ENCODE data around the gene LSG1.

LSG1 gene

GRCh38 chr3:194671900-194672808 is at the start of gene LSG1:
Gene LSG1 (minus strand): TSS chr3:194672191. CDS start chr3:194672162, 29 bp downstream.
- DNase-seq (ENCODE audit: low read depth), result peak; percentile 79

DNA sequence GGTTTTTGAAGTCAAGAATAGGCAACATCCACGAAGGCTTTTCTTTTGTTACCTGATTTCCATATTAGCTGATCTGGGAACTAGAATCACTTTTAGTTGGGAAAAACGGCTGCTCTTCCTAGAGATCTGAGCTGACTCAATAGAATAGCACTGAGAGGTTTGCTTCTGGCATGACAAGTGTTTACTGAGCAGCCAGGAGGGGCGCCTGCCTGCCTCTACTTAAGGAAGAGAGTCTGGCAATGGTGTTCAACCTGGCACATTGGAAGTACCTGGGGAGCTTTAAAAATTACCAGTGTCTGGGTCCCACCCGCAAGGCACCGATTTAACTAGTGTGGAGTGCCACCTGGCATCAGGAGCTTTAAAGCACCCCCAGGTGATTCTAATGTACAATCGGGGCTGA is 48.1 kb upstream of the LSG1 start:
- DNase-seq (ENCODE audit: low read depth), result no peak

GRCh38 chr3:194718079-194718478 is 46.1 kb upstream of the LSG1 start:
- DNase-seq (ENCODE audit: low read depth), result no peak

DNA sequence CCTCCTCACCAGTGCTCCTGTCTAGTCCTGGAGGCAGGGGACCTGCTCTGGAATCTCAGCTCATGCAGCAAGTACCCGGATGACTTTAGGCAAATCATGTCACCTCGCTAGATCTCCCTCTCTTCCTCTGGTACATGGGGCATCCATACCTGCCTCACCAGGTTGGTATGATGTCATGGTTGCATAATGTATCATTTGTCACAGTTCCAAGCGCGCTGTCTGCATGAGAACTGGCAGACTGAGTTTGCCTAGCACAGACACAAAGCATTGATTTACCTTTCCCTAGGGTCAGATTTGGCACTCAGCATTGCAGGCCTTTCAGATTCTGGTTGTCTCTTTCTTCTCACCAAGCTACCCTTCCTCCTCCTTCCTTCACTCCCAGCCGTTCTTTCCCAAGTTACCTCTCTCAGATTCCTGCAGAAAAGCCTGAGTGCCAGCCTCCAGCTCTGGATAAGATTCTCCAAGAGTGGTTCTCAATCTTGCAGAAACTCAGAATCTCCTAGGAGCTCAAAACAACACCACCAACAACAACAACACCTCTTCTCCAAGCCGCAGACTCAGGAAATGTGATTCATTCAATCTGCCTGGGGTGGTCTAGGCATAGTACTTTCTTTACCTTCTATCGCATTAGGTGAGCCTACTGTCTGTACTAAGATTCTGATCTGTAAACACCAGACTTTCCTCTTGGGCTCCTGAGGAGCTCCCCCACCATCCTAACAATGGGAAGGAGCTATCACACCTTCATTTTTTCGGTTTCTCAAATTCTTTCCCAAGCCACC is 43.2 kb upstream of the LSG1 start:
- DNase-seq (ENCODE audit: low read depth), result no peak

DNA sequence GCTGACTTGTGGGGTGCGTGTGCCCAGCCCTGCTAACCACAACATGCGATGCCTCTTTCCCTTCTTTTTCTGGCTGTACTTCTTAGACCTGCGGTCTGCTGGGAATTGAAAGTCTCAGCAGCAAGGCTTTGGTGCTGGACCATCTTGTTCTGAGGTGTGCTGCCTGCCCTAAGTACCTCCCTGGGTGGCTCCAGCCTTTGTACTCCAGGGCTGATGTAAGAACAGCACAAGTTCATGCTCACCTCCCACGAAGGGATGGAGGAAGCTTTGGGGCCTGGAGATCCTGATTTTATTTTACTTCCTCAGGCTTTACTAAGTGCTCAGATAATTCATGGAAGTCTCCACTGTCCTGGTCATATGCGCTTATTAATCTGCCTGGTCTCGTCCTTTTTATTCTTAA is 42.6 kb upstream of the LSG1 start:
- no peak for DNase-seq (ENCODE audit: low read depth)

GRCh38 chr3:194714137-194714455 is 42.1 kb upstream of the LSG1 start:
- DNase-seq (ENCODE audit: low read depth), result no peak

GRCh38 chr3:194713299-194714136 is 41.5 kb upstream of the LSG1 start:
- DNase-seq (ENCODE audit: low read depth), result no peak

DNA sequence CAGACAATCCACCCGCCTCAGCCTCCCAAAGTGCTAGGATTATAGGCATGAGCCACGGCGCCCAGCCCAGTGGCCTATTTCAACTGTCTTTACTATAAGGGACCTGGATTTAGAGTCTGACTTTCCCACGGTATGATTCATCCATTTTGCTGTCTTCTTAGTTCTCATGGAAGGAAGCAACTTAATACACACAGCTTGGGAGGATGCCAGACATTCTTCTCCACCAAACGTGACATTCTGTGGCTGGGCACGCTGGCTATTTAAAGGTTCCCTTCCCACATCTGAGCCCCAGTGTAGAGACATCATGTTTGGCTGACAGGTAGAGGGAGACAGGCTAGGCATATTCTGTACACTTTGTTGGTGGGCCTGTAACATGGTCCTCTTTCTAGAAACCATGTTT is 39.9 kb upstream of the LSG1 start:
- no peak for DNase-seq (ENCODE audit: low read depth)

GRCh38 chr3:194711286-194711685 is 39.3 kb upstream of the LSG1 start:
- no peak for DNase-seq (ENCODE audit: low read depth)

DNA sequence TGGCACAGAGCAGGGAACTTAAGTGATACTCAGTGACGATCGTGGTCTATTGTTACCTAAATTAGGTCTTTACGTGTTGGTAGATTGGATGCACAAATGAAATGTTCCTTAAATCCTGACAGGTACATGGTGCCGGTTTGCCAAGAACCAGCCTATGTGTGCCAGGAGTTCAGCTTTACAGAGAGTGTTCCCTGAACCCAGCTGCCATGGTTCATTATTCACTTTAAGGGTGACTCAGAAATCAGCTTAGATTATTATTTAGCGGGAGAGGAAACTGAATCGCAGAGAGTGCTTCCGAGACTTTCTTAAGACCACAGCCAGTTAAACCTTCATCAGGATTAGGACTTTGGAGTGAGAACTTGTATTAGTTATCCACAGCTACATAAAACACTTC is 35.2 kb upstream of the LSG1 start:
- no peak for DNase-seq (ENCODE audit: low read depth)

GRCh38 chr3:194705761-194706160 is 33.8 kb upstream of the LSG1 start:
- DNase-seq (ENCODE audit: low read depth), result no peak

GRCh38 chr3:194705227-194705626 is 33.2 kb upstream of the LSG1 start:
- no peak for DNase-seq (ENCODE audit: low read depth)

GRCh38 chr3:194702545-194702944 is 30.6 kb upstream of the LSG1 start:
- DNase-seq (ENCODE audit: low read depth), result no peak

- no peak for DNase-seq (ENCODE audit: low read depth)
Measured at GRCh38 chr3:194696702-194697101, 24.7 kb upstream of the LSG1 start.

- no peak for DNase-seq (ENCODE audit: low read depth)
Measured at GRCh38 chr3:194691481-194692283, 19.7 kb upstream of the LSG1 start.

DNA sequence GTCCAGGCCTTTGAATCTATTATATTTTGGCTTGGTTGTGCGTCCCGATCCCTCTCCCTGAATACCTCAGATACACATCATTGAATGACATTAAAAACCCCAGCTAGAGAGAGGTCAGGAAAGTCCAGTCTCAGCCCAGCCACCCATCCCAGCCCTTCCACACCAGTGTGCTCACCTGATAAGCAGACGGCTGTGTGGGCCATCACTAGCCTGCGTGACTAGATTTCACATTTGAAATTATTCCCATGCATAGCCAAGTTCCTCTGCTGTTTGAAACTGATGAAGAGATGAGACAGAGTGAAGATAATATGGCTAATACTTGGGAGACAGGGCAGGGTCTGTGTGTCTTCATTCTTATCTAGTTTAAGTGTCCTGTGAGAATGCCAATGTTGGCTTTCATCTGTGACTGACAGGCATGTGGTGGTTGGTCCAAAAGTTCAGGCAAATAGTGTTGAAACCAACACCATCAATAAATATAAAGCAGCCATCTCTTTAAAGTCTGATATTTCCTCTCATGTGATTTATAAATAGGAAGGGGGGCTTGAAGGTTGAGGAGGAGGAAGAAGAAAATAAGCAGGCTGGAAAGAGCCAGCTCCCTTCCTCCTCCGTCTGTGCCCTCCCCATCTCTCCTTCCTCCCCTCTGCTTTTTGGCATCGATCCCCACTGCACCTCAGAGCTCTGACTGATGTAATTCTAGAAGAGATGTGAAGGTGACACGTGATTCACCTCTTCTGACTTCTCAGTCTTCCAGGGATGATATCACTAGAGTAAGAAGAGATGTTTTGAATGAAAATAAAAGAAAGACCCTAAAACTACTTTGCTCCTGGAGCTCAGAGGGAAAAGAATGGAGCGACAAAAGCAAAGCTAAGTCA is 18.7 kb upstream of the LSG1 start:
- DNase-seq (ENCODE audit: low read depth), result no peak

DNA sequence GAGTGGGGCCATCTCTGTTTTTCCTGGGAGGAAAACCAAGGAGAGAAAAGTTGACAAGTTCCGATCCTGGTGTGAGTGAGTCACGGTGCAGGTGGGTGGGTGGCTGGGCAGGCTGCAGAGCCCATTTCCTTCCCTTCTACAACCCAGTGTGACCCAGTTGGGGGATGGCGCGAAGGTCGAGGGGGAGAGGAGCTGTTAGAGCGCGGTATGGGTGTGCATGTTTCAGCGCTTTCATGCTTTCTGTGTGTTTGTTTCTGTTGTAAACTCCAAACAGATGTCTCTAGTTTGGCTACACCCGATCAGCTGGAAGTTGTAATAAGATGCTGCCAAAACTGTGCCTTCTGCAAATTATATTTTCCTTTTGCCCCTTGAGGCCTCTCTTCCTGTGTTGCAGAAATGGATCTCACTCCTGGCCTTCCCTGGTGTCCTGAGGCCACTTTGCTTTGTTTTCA is 17.5 kb upstream of the LSG1 start:
- DNase-seq (ENCODE audit: low read depth), result no peak

- DNase-seq (ENCODE audit: low read depth), result no peak
Measured at GRCh38 chr3:194688946-194689345, 17.0 kb upstream of the LSG1 start.

DNA sequence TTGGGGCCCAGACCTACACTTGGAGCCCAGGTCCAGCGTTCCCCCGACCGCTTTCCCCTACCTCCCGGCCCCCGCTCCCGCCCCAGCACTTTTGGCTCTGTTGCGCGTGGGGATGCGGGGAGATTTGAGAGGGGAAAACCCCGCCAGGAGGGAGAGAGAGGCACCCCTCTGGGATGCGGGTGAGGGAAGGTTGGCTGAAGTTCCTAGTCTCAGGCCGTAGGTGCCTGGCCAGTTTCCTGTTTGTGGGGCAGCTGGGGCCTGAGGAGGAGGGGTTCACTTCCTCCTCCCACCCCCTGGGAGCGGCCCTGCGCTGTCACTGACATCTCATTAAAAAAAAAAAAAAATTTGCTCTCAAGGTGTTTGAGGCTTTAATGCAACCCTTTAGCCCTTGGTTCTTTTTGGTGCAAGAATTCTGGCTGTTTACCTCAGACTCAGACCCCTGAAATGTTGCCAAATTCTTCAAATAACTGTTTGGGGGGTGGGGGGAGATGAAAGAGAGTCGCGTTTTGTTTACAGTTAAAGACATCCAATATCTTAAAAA is 16.3 kb upstream of the LSG1 start:
- no peak for DNase-seq (ENCODE audit: low read depth)

DNA sequence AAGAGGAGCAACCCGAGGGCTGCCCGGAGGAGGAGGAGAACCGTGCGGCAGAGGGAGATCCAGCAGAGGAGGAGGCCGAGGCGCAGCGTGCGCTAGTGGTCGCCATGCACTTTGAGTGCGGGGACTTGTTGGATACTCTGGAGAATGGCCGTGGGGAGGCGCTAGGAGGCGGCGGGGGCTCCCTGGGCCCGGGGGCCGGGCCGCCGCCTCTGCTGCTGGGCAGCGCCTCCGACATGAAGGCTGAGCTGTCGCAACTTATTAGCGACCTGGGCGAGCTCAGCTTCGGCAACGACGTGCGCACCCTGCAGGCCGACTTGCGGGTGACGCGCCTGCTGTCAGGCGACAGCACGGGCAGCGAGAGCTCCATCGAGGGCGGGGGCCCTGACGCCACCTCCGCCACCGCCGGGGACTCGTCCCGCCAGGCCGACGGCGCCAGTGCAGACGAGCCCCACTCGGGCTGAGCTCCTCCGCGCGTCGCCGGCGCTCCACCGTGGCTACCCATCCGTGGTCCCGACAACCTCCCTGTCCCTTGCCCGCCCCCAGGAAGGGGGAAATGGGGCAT is 15.7 kb upstream of the LSG1 start:
- peak; percentile 56 for DNase-seq (ENCODE audit: low read depth)

Measured in T-helper 22 cell (primary cell).